ENCODE results near the gene TMEM151B.

The TMEM151B gene

DNA sequence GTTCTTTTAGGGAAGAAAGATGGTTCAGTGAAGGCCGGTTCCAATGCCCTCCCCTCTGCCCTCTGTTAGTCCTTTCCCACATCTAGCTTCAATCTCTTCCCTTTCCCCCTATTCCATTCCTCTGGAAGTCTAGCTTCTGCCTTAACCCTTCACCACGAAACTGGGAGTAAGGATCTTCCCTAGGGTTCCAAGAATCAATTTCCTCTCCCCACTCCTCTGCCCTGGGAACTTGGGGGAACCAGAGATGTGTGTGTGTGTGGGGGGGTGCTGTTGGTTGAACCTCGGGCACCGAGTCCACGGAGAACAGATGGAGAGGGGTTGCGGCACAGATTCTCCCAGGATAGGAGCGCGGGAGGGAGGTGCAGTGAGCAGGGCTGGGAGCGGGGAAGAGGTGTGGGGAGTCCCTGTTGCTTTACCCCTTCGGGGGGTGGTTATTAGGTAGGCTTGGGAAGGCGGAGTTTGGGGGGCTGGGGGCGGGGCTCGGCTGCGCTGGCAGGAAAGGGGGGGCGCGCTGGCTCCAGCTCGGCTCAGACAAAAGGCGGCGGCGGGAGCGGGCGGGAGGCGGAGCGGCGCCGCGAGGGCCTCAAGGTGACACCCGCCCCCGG, at the start of gene TMEM151B:
TMEM151B (plus strand) TSS at position 530 of the 605 bp plus-strand sequence. CDS start 293 bp downstream, outside the sequence.
- H3K4me3 ChIP-seq (replicated peaks in 1 of 2; ENCODE audit: low read depth in 2 of 2, low read length in 2 of 2), result no peak within 1 kb of the TSS
- TF ChIP-seq, protein P1, sequence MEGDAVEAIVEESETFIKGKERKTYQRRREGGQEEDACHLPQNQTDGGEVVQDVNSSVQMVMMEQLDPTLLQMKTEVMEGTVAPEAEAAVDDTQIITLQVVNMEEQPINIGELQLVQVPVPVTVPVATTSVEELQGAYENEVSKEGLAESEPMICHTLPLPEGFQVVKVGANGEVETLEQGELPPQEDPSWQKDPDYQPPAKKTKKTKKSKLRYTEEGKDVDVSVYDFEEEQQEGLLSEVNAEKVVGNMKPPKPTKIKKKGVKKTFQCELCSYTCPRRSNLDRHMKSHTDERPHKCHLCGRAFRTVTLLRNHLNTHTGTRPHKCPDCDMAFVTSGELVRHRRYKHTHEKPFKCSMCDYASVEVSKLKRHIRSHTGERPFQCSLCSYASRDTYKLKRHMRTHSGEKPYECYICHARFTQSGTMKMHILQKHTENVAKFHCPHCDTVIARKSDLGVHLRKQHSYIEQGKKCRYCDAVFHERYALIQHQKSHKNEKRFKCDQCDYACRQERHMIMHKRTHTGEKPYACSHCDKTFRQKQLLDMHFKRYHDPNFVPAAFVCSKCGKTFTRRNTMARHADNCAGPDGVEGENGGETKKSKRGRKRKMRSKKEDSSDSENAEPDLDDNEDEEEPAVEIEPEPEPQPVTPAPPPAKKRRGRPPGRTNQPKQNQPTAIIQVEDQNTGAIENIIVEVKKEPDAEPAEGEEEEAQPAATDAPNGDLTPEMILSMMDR (IDR thresholded peaks at IDR 0.05; ENCODE audit: low read depth, low read length), result no peak
- DNase-seq (ENCODE audit: low read depth in 2 of 2), result no peak

DNA sequence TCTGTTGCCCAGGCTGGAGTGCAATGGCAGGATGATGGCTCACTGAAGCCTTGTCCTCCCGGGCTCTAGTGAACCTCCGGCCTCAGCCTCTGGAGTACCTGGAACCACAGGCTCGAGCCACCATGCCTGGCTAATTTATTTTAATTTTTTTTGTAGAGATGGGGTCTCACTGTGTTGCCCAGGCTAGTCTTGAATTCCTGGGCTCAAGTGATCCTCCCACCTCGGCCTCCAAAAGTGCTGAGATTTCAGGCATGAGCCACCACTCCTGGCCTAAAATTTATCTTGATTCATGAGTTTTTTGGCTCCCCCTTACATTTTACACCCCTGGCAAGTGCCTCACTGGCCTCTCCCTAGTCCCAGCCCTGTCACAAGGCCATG, 49.3 kb upstream of the TMEM151B start:
- no peak overlapping the region for H3K4me3 ChIP-seq (replicated peaks in 1 of 2; ENCODE audit: low read depth in 2 of 2, low read length in 2 of 2)
- TF ChIP-seq, protein P1 (IDR thresholded peaks at IDR 0.05; ENCODE audit: low read depth, low read length), result no peak
- DNase-seq (ENCODE audit: low read depth in 2 of 2), result no peak

DNA sequence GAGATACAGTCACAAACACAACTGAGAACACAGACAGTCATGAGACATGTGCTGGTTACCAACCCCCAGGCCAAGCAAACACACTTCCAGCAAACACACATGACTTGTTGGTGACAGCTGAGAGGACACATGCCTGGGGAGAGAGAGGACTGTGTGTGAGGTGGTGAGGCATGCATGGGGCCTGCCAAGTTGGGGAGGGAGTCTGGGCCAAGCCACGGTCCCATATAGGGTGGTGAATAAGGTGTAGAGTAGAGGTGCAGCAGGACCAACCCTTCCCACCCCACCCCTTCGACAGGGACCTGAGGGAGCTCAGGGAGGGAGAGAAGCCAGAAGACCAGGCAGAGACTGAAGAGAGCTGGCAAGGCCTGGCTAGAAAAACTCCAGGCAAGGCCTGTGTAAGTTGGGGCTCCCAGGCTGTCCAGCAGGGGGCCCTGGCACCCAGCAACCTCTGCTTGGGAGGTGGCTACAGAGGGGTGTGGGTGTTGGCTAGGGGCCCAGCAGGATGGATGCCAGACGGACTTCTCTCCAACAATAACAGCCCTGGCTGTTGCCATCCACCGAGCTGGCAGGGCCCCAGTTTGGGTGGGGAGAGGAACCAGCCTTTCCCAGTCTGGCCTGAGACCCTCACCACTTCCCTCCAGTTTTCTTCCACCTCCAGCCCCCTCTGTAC, 48.8 kb upstream of the TMEM151B start:
- no peak overlapping the region for H3K4me3 ChIP-seq (replicated peaks in 1 of 2; ENCODE audit: low read depth in 2 of 2, low read length in 2 of 2)
- TF ChIP-seq, protein P1 (IDR thresholded peaks at IDR 0.05; ENCODE audit: low read depth, low read length), result peak; percentile 90
- DNase-seq (ENCODE audit: low read depth in 2 of 2), result peak; percentile 84 to 94

DNA sequence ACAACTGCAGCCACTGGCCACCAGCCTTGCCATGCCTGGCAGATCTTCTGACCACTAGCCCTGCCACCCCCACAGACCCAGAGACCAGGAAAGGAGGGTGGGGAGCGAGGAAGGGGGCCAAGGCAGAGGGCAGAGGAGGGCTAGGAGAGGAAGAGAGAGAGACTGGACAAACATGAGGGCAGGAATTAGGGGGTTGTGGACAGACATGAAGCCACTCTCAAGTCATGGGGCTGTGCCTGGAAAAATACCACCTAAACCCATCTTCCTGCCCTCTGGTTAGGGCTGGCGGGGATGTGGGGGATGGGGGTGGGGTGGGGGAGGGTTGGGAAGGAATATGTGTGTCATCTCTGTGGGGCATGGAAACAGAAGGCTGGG, 48.3 kb upstream of the TMEM151B start:
- no peak overlapping the region for H3K4me3 ChIP-seq (replicated peaks in 1 of 2; ENCODE audit: low read depth in 2 of 2, low read length in 2 of 2)
- TF ChIP-seq, protein P1 (IDR thresholded peaks at IDR 0.05; ENCODE audit: low read depth, low read length), result no peak
- no peak for DNase-seq (ENCODE audit: low read depth in 2 of 2)

DNA sequence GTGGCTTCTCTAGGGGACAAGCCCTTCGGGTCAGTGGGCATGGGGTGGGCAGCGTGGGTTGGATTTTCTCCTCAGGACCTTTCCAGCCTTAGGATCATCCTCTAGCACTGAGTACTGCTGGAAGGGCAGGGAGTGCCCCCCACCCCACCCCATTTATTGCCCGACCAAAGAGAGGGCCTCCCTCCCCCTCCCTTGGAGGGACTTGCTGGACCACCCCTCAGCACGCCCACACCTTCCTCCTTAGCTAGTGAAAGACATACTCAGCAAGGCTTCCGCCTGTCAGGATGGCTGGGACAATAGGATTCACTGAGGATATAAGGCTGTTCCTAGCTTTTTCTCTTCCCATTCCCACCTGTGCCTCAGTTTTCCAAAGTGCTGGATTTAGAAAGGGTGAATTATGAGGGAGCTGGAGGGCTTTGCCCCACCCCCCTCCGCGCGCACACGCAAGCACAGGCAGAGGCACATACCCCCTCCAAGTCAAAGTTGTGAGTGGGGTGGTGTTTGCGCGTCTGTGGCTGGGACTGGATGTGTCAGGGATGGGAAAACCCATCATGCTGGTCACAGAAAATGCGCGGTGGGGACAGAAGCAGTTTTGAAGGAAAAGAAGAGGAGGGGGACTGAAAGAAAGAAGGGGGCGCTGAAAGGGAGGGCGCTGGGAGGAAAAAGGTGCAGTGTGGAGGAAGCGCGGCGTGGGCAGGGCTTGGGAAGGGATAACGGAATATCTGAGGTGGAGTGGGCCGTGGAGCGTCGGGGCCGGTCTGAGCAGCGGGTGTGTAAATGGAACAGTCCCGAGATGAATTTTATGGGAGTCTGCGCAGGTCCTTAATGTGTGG, 47.5 kb upstream of the TMEM151B start:
- peak overlapping the region; percentile 50 to 60 for H3K4me3 ChIP-seq (replicated peaks in 1 of 2; ENCODE audit: low read depth in 2 of 2, low read length in 2 of 2)
- TF ChIP-seq, protein P1 (IDR thresholded peaks at IDR 0.05; ENCODE audit: low read depth, low read length), result no peak
- no peak for DNase-seq (ENCODE audit: low read depth in 2 of 2)

DNA sequence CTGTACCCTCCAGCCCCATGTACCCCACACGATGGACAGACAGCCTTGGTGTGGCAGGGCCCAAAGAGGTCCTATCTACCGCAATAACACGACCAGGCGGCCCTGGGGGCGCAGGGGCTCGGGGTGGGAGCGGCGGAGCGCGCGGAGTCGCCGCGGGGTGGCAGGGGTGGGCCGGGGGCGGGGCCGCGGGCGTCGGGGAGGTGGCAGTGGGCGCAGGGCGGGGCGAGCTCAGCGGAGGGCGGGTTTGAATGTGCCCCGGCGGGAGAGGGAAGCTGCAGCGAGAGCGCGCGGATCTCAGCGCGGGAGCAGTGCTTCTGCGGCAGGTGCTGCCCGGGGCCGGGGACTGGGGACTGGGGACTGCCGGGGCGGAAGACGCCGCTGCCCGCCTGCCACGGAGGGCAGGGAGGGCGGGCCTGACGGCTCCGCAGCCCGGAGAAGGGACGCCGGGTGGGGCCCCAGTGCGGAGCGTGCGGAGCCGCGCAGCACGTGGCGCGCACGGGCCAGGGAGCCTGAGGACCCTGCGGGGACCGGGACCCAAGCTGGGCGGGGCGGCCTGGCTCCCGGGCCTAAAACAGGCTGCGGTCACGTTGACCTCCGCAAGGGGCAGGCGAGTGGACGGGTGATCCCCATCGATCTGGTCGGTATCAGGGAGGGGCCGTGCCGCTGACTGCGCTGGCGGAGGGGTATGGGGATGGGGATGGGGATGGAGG, 46.8 kb upstream of the TMEM151B start, which contains the start of gene SLC29A1:
SLC29A1 (plus strand) TSS at position 277 of the 710 bp plus-strand sequence. CDS start 3,719 bp downstream, outside the sequence.
- peak within 1 kb of the TSS; percentile 50 to 60 for H3K4me3 ChIP-seq (replicated peaks in 1 of 2; ENCODE audit: low read depth in 2 of 2, low read length in 2 of 2)
- TF ChIP-seq, protein P1 (IDR thresholded peaks at IDR 0.05; ENCODE audit: low read depth, low read length), result no peak
- peak; percentile 34 to 42 for DNase-seq (ENCODE audit: low read depth in 2 of 2)
